IMR-90 (cell line): ENCODE data around the gene EFNA5. TPM values are rescaled to one million over a fixed set of nuclear protein-coding genes. Genes with fewer than 3 reads are reported as not detected.
A peak's percentile ranks its signal among the peaks of the same experiment; 100 is the strongest.

Source experiments
- ATAC-seq: fragments of 200-7000 bp; cut with Tn5 transposase; 2 replicates; pipeline ENCODE4 v1.9.1; 2020; ENCODE audit warnings: low read depth, mild to moderate bottlenecking, moderate library complexity
- BruUV-seq: library from RNA; stranded (reverse); fragments of 400-500 nt; replicated peaks from 2 replicates; lab custom pipeline; 2021; lab: Mats Ljungman, UMichigan
- CTCF ChIA-PET: fragments of 300-600 bp; formaldehyde crosslinking; extraction: SDS; loops from one replicate; lab custom pipeline; 2021; ENCODE audit warnings: antibody characterized with exemption; lab: Yijun Ruan, JAX
- POLR2A ChIA-PET: fragments of 300-600 bp; sonication (Branson Sonifier 250); formaldehyde crosslinking; loops from one replicate; lab custom pipeline; 2022; ENCODE audit warnings: antibody characterized with exemption; ENCODE audit not compliant: unreplicated experiment; lab: Charles Lee
- DNase-seq: peaks from one replicate; pipeline ENCODE4 v3.0.0; 2013
- H2AFZ ChIP-seq: replicated peaks from 2 replicates; pipeline ENCODE3; 2013; ENCODE audit warnings: low read length, mild to moderate bottlenecking; ENCODE audit not compliant: poor library complexity
- H2AK5ac ChIP-seq: 2 replicates; pipeline ENCODE4 v1.6.1; 2013; ENCODE audit warnings: low read depth, low read length, inconsistent platforms
- H2AK9ac ChIP-seq: replicated peaks from 2 replicates; pipeline ENCODE3; 2013; ENCODE audit warnings: mild to moderate bottlenecking, low read depth, low read length, moderate library complexity; ENCODE audit not compliant: poor library complexity
- H2BK120ac ChIP-seq: 2 replicates; pipeline ENCODE4 v1.6.1; 2013; ENCODE audit warnings: low read depth, low read length, inconsistent platforms
- H2BK15ac ChIP-seq: 3 replicates; pipeline ENCODE4 v1.6.1; 2013; ENCODE audit warnings: low read depth, low read length, inconsistent platforms
- H2BK20ac ChIP-seq: 2 replicates; pipeline ENCODE4 v1.6.1; 2013; ENCODE audit warnings: low read depth, mild to moderate bottlenecking, inconsistent platforms, low read length, moderate library complexity
- H2BK5ac ChIP-seq: 2 replicates; pipeline ENCODE4 v1.6.1; 2013; ENCODE audit warnings: mild to moderate bottlenecking, low read depth, low read length, inconsistent platforms; ENCODE audit not compliant: poor library complexity, severe bottlenecking
- H3K14ac ChIP-seq: replicated peaks from 2 replicates; pipeline ENCODE4 v1.6.1; 2013; ENCODE audit warnings: low read depth, low read length, inconsistent platforms
- H3K18ac ChIP-seq: 2 replicates; pipeline ENCODE4 v1.6.1; 2013; ENCODE audit warnings: low read depth, low read length, control low read depth
- H3K23ac ChIP-seq: 2 replicates; pipeline ENCODE4 v1.6.1; 2013; ENCODE audit warnings: low read depth, low read length, inconsistent platforms
- H3K27ac ChIP-seq: 2 replicates; pipeline ENCODE4 v1.5.1; 2013; ENCODE audit warnings: mild to moderate bottlenecking, control low read depth, low read length; ENCODE audit not compliant: insufficient read depth
- H3K27me3 ChIP-seq: 2 replicates; pipeline ENCODE4 v1.6.1; 2013; ENCODE audit warnings: low read length; ENCODE audit not compliant: control insufficient read depth, insufficient read depth
- H3K36me3 ChIP-seq: 2 replicates; pipeline ENCODE4 v1.6.1; 2013; ENCODE audit warnings: low read length, mixed read lengths; ENCODE audit not compliant: control insufficient read depth, insufficient read depth
- H3K4ac ChIP-seq: 2 replicates; pipeline ENCODE4 v1.6.1; 2013; ENCODE audit warnings: low read depth, low read length, inconsistent platforms
- H3K4me1 ChIP-seq: 2 replicates; pipeline ENCODE4 v1.6.1; 2013; ENCODE audit warnings: low read length, mixed read lengths; ENCODE audit not compliant: control insufficient read depth, insufficient read depth
- H3K4me2 ChIP-seq: 2 replicates; pipeline ENCODE4 v1.6.1; 2013; ENCODE audit warnings: low read depth, mild to moderate bottlenecking, control low read depth, low read length, moderate library complexity
- H3K4me3 ChIP-seq: 2 replicates; pipeline ENCODE4 v1.5.1; 2013; ENCODE audit warnings: low read depth, mild to moderate bottlenecking, control low read depth, low read length, moderate library complexity; ENCODE audit not compliant: insufficient read depth
- H3K56ac ChIP-seq: 2 replicates; pipeline ENCODE4 v1.6.1; 2013; ENCODE audit warnings: low read length, inconsistent platforms; ENCODE audit not compliant: insufficient read depth; ENCODE audit errors: extremely low read depth
- H3K79me1 ChIP-seq, 2 experiments: 2 replicates each; pipeline ENCODE4 v1.6.1; 2013; ENCODE audit warnings: low read length in 2 of 2, inconsistent platforms in 1 of 2, low read depth in 1 of 2
- H3K9ac ChIP-seq: 2 replicates; pipeline ENCODE4 v1.6.1; 2013; ENCODE audit warnings: low read depth, low read length, control low read depth
- H3K9me1 ChIP-seq: 2 replicates; pipeline ENCODE4 v1.6.1; 2013; ENCODE audit warnings: low read length, inconsistent platforms; ENCODE audit not compliant: insufficient read depth
- H3K9me3 ChIP-seq: 2 replicates; pipeline ENCODE4 v1.6.1; 2013; ENCODE audit warnings: low read length; ENCODE audit not compliant: control insufficient read depth, insufficient read depth
- H4K20me1 ChIP-seq: 2 replicates; pipeline ENCODE4 v1.6.1; 2013; ENCODE audit warnings: low read length, inconsistent platforms; ENCODE audit not compliant: insufficient read depth
- H4K5ac ChIP-seq: 2 replicates; pipeline ENCODE4 v1.6.1; 2013; ENCODE audit warnings: mild to moderate bottlenecking, low read depth, low read length, control low read depth
- H4K8ac ChIP-seq, 2 experiments: 2 replicates each; pipeline ENCODE4 v1.6.1; 2013; ENCODE audit warnings: low read depth in 2 of 2, low read length in 2 of 2, control low read depth in 1 of 2, inconsistent platforms in 1 of 2
- H4K91ac ChIP-seq: 2 replicates; pipeline ENCODE4 v1.6.1; 2013; ENCODE audit warnings: low read depth, low read length, inconsistent platforms; ENCODE audit not compliant: insufficient read depth
- BHLHE40 ChIP-seq: fragments of 150-350 bp; IDR thresholded peaks from 2 replicates; pipeline ENCODE4 v1.6.1; 2016; ENCODE audit warnings: mild to moderate bottlenecking, low read depth, low read length
- CHD1 ChIP-seq: IDR thresholded peaks from 2 replicates; pipeline ENCODE4 v1.6.1; 2012; ENCODE audit warnings: low read depth, low read length, improper control_type of control experiment
- CTCF ChIP-seq: conservative IDR thresholded peaks from 2 replicates; pipeline ENCODE4 v1.5.1; 2012; ENCODE audit warnings: mild to moderate bottlenecking, low read depth, low read length, improper control_type of control experiment
- ELK1 ChIP-seq: fragments of 150-350 bp; IDR thresholded peaks from 2 replicates; pipeline ENCODE4 v1.6.1; 2016; ENCODE audit warnings: low read depth, mild to moderate bottlenecking, low read length, moderate library complexity, borderline replicate concordance
- FOS ChIP-seq: fragments of 150-350 bp; IDR thresholded peaks from 2 replicates; pipeline ENCODE4 v1.6.1; 2016; ENCODE audit warnings: low read depth, low read length
- MAFK ChIP-seq: IDR thresholded peaks from 2 replicates; pipeline ENCODE4 v1.6.1; 2012; ENCODE audit warnings: low read depth, low read length, improper control_type of control experiment
- MAZ ChIP-seq: IDR thresholded peaks from 2 replicates; pipeline ENCODE4 v1.6.1; 2012; ENCODE audit warnings: low read depth, mild to moderate bottlenecking, low read length, improper control_type of control experiment, moderate library complexity, borderline replicate concordance
- MXI1 ChIP-seq: IDR thresholded peaks from 2 replicates; pipeline ENCODE4 v1.6.1; 2012; ENCODE audit warnings: low read depth, mild to moderate bottlenecking, low read length, moderate library complexity, borderline replicate concordance
- NFE2L2 ChIP-seq: fragments of 150-350 bp; IDR thresholded peaks from 2 replicates; pipeline ENCODE4 v1.6.1; 2016; ENCODE audit warnings: low read depth, mild to moderate bottlenecking, low read length
- POLR2A ChIP-seq: IDR thresholded peaks from 2 replicates; pipeline ENCODE4 v1.6.1; 2012; ENCODE audit warnings: mild to moderate bottlenecking, low read depth, low read length
- RAD21 ChIP-seq: IDR thresholded peaks from 2 replicates; pipeline ENCODE4 v1.6.1; 2012; ENCODE audit warnings: low read length, improper control_type of control experiment
- RCOR1 ChIP-seq: IDR thresholded peaks from 2 replicates; pipeline ENCODE4 v1.6.1; 2012; ENCODE audit warnings: mild to moderate bottlenecking, low read length, improper control_type of control experiment; ENCODE audit not compliant: insufficient replicate concordance
- RFX5 ChIP-seq: IDR thresholded peaks from 2 replicates; pipeline ENCODE4 v1.8.0; 2012; ENCODE audit warnings: low read depth, mild to moderate bottlenecking, low read length, moderate library complexity
- SMC3 ChIP-seq: fragments of 150-350 bp; IDR thresholded peaks from 2 replicates; pipeline ENCODE4 v1.6.1; 2016; ENCODE audit warnings: low read depth, mild to moderate bottlenecking, antibody characterized with exemption, low read length, moderate library complexity
- USF2 ChIP-seq: fragments of 150-350 bp; IDR thresholded peaks from 2 replicates; pipeline ENCODE4 v1.6.1; 2017; ENCODE audit warnings: mild to moderate bottlenecking, antibody characterized with exemption, low read length, low read depth
- WGBS, 2 experiments: methylation state at CpG; one replicate each; pipeline versions ENCODE4 v1.1.5 to v1.1.7; 2013; ENCODE audit warnings: missing lambda C conversion rate in 2 of 2; ENCODE audit not compliant: insufficient read length in 1 of 2; ENCODE audit errors: extremely low coverage in 2 of 2; 5-methylcytosine and 5-hydroxymethylcytosine counted together
- dilution Hi-C: fragments of 300-500 bp; cut with HindIII; formaldehyde crosslinking; loops from one replicate; pipeline ENCODE4 v1.14.3; 2018; ENCODE audit warnings: low sequenced_read_pairs; ENCODE audit not compliant: unreplicated experiment
- in situ Hi-C: fragments of 300-500 bp; cut with MboI; formaldehyde crosslinking; loops from 3 replicates; pipeline ENCODE4 v1.14.3; 2019; ENCODE audit warnings: low sequenced_read_pairs, inconsistent platforms, mixed read lengths
- intact Hi-C: fragments of 100-400 bp; cut with micrococcal nuclease; formaldehyde crosslinking; loops from 2 replicates; pipeline ENCODE4 v1.10.0; 2022
- polyA plus RNA-seq, 3 experiments: library from polyadenylated mRNA; depleted of rRNA; stranded (reverse); fragments of >200 nt; gene quantifications; 2 replicates each; pipeline ENCODE4 v1.2.3, GENCODE V29; 2012; ENCODE audit warnings: low replicate concordance in 1 of 3
- total RNA-seq: library from RNA; depleted of rRNA; stranded (reverse); fragments of >200 nt; gene quantifications from 2 replicates; pipeline ENCODE4 v1.2.3, GENCODE V29; 2012

Gene EFNA5
- total and polyA plus RNA-seq, 2 of the 4 experiments (the other 2 are of a cell fraction): 1.5 to 1.6 TPM

- in situ Hi-C loops (no loop called here), dilution Hi-C loops (no loop called here), intact Hi-C loops (loop anchor here (1.0 to 5.0 kb wide), 4 partner anchors 100 to 1306 kb away; no protein-coding TSS in a partner anchor)
- H3K14ac ChIP-seq: no peak overlapping the region
- H3K79me1 ChIP-seq: peaks cover 0 to 4% of the 10 kb centered on the region in 2 experiments; a peak in 2 of 4 replicates
- no peaks in the 10 kb centered on the region for H3K36me3 ChIP-seq
- no peak for TF ChIP-seq RAD21
- no peak for TF ChIP-seq BHLHE40
- TF ChIP-seq MAZ: no peak
- no peak for TF ChIP-seq NFE2L2
- TF ChIP-seq USF2: no peak
- no peak for TF ChIP-seq MXI1
- TF ChIP-seq RCOR1: no peak
- TF ChIP-seq FOS: no peak
- no peak for TF ChIP-seq ELK1
- no peak for TF ChIP-seq CTCF
- TF ChIP-seq CHD1: no peak
- TF ChIP-seq SMC3: no peak
- no peak for TF ChIP-seq POLR2A
- no peak for TF ChIP-seq RFX5
- TF ChIP-seq MAFK: no peak
- 0 out of 2 replicates have a peak, but pooled peaks cover 1% of the 10 kb centered on the region for H3K4me1 ChIP-seq
- ATAC-seq: no peak
- no peaks in the 10 kb centered on the region for H3K9me3 ChIP-seq
- BruUV-seq: no TSS peak
- H4K8ac ChIP-seq: no peak overlapping the region
- peak overlapping the region; percentile 11; the same call in 1 of the 2 replicates for H3K4ac ChIP-seq
- no peak overlapping the region for H2BK15ac ChIP-seq
- H3K23ac ChIP-seq: no peak overlapping the region; the same call in 1 of the 2 replicates
- H2AK5ac ChIP-seq: 0 out of 2 replicates have a peak overlapping the region, but pooled peaks have one; percentile 8
- 93% methylated on average over 3 of the region's 8 CpGs; no CpG with 5 or more reads in 1 of the 2 experiments for WGBS, 2 experiments
- no peak overlapping the region for H2AK9ac ChIP-seq
- H3K9me1 ChIP-seq: 0 out of 2 replicates have a peak, but pooled peaks cover 3% of the 10 kb centered on the region
- H2AFZ ChIP-seq: no peak overlapping the region
- H3K9ac ChIP-seq: no peak overlapping the region
- no peak overlapping the region for H3K18ac ChIP-seq
- no peak overlapping the region for H3K4me3 ChIP-seq
- no peak overlapping the region for H4K91ac ChIP-seq
- H2BK20ac ChIP-seq: peak overlapping the region; percentile 46
- DNase-seq: no peak
- POLR2A ChIA-PET: no interaction called here
- H4K5ac ChIP-seq: no peak overlapping the region
- H3K27ac ChIP-seq: no peak overlapping the region
- H3K4me2 ChIP-seq: no peak overlapping the region
- H4K20me1 ChIP-seq: no peaks in the 10 kb centered on the region
- H3K56ac ChIP-seq: no peak overlapping the region
- no peak overlapping the region for H2BK5ac ChIP-seq
- no peaks in the 10 kb centered on the region for H3K27me3 ChIP-seq
- H2BK120ac ChIP-seq: no peak overlapping the region
- CTCF ChIA-PET: interaction anchor here (0.6 to 2.6 kb wide), 24 partner anchors 8 to 449 kb away, joined by 3 to 20 read pairs (median 4); no protein-coding TSS in a partner anchor
Measured at GRCh38 chr5:107572715-107573368, 97.9 kb downstream of the EFNA5 start.
